HG03432 (cell line): ENCODE data around the gene IL7R.
"Not testable (repeated sequence)": the region's sequence is repeated elsewhere in the genome, so short reads cannot be mapped to it uniquely, and the experiment has no call there.

Experiments used
- ATAC-seq: cut with Tn5 transposase; IDR thresholded peaks from one replicate; pipeline ENCODE4 v1.9.1; 2021; ENCODE audit warnings: mild to moderate bottlenecking, moderate library complexity; ENCODE audit not compliant: unreplicated experiment

IL7R gene

GRCh38 chr5:35870605-35871004 lies 13.9 kb downstream of the IL7R start:
- ATAC-seq: no peak

GRCh38 chr5:35876454-35876853 lies 19.8 kb downstream of the IL7R start:
- peak; percentile 79 for ATAC-seq

- ATAC-seq: no peak
Observed at GRCh38 chr5:35876922-35877321, 20.2 kb downstream of the IL7R start.

- no peak for ATAC-seq
Observed at GRCh38 chr5:35877655-35878054, 21.0 kb downstream of the IL7R start.

- ATAC-seq: no peak
Observed at GRCh38 chr5:35878079-35878478, 21.4 kb downstream of the IL7R start.

- no peak for ATAC-seq
Observed at GRCh38 chr5:35879096-35879495, 22.4 kb downstream of the IL7R start.

- ATAC-seq: no peak
Observed at GRCh38 chr5:35879649-35880048, 23.0 kb downstream of the IL7R start.

- no peak for ATAC-seq
Observed at GRCh38 chr5:35880156-35880555, 23.5 kb downstream of the IL7R start.

GRCh38 chr5:35881758-35882157 lies 25.1 kb downstream of the IL7R start:
- ATAC-seq: no peak

GRCh38 chr5:35884191-35884769 lies 27.6 kb downstream of the IL7R start:
- peak; percentile 84 for ATAC-seq

GRCh38 chr5:35884773-35885172 lies 28.1 kb downstream of the IL7R start:
- ATAC-seq: peak; percentile 34

GRCh38 chr5:35886381-35886780 lies 29.7 kb downstream of the IL7R start:
- ATAC-seq: no peak

- ATAC-seq: no peak
Observed at GRCh38 chr5:35887321-35888100, 30.8 kb downstream of the IL7R start.

- no peak for ATAC-seq
Observed at GRCh38 chr5:35890021-35891020, 33.6 kb downstream of the IL7R start.

- ATAC-seq: not testable (repeated sequence)
Observed at GRCh38 chr5:35892799-35893198, 36.1 kb downstream of the IL7R start.

GRCh38 chr5:35894131-35894530 lies 37.4 kb downstream of the IL7R start:
- no peak for ATAC-seq

- no peak for ATAC-seq
Observed at GRCh38 chr5:35898952-35899660, 42.4 kb downstream of the IL7R start.

- peak; percentile 26 for ATAC-seq
Observed at GRCh38 chr5:35899800-35900199, 43.1 kb downstream of the IL7R start.

- no peak for ATAC-seq
Observed at GRCh38 chr5:35900972-35901695, 44.4 kb downstream of the IL7R start.

GRCh38 chr5:35902046-35902672 lies 45.5 kb downstream of the IL7R start:
- ATAC-seq: peak; percentile 69
